Measurements from ENCODE around the gene LPP. TPM values are rescaled to one million over a fixed set of nuclear protein-coding genes. Genes with fewer than 3 reads are reported as not detected.

The LPP gene
- polyA plus RNA-seq, 1 experiment, result 60.0 TPM

GRCh38 chr3:188336178-188336577 lies 182.2 kb downstream of the LPP start:
- no peaks in the 10 kb centered on the region for H3K36me3 ChIP-seq (ENCODE audit: control insufficient read depth, insufficient read depth, low read length)
- H3K4me3 ChIP-seq (ENCODE audit: low read depth, low read length), result no peak overlapping the region
- ChIA-PET POLR2A (interaction anchor here (0.6 kb wide), 1 partner anchor 66 kb away, joined by 4 read pairs; no protein-coding TSS in a partner anchor), CTCF (interaction anchor here (1.4 kb wide), 1 partner anchor 619 kb away, joined by 3 read pairs; no protein-coding TSS in a partner anchor)
- TF ChIP-seq, protein P1, sequence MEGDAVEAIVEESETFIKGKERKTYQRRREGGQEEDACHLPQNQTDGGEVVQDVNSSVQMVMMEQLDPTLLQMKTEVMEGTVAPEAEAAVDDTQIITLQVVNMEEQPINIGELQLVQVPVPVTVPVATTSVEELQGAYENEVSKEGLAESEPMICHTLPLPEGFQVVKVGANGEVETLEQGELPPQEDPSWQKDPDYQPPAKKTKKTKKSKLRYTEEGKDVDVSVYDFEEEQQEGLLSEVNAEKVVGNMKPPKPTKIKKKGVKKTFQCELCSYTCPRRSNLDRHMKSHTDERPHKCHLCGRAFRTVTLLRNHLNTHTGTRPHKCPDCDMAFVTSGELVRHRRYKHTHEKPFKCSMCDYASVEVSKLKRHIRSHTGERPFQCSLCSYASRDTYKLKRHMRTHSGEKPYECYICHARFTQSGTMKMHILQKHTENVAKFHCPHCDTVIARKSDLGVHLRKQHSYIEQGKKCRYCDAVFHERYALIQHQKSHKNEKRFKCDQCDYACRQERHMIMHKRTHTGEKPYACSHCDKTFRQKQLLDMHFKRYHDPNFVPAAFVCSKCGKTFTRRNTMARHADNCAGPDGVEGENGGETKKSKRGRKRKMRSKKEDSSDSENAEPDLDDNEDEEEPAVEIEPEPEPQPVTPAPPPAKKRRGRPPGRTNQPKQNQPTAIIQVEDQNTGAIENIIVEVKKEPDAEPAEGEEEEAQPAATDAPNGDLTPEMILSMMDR (IDR thresholded peaks at IDR 0.05; ENCODE audit: insufficient read depth, low read depth, low read length), result no peak
- no peak for DNase-seq (ENCODE audit: low read depth)
- no peaks in the 10 kb centered on the region for H3K27me3 ChIP-seq (ENCODE audit: control insufficient read depth, insufficient read depth, low read length)

DNA sequence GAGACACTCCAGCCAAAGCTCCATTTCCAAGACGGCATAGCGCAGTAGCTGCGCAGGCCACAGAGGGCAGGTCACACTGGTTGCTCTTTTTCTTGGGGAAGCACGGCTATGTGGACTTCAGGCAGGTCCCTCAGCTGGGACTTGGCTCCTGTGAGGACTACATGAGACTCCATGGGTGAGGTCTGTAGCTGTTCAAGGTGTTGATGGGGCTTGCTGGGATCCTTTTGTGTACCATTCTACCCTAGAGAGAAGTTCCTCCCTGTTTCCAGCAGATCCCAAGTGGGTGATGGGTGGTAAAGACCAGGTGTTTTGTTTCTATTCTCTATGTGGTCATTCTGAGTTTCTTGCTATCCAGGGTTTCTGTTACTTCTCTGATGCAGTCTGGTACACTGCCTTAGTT lies 183.3 kb downstream of the LPP start:
- Histone ChIP-seq H3K27me3 (ENCODE audit: control insufficient read depth, insufficient read depth, low read length) (no peaks in the 10 kb centered on the region), H3K4me3 (ENCODE audit: low read depth, low read length) (no peak overlapping the region), H3K36me3 (ENCODE audit: control insufficient read depth, insufficient read depth, low read length) (no peaks in the 10 kb centered on the region)
- TF ChIP-seq, protein P1 (IDR thresholded peaks at IDR 0.05; ENCODE audit: insufficient read depth, low read depth, low read length), result no peak
- CTCF ChIA-PET, result interaction anchor here (1.0 to 1.4 kb wide), 3 partner anchors 13 to 618 kb away, joined by 3 to 4 read pairs (median 3); no protein-coding TSS in a partner anchor
- DNase-seq (ENCODE audit: low read depth), result no peak
- POLR2A ChIA-PET, result interaction anchor here (0.5 kb wide), 1 partner anchor 130 kb away, joined by 3 read pairs; no protein-coding TSS in a partner anchor

GRCh38 chr3:188338086-188338485 lies 184.1 kb downstream of the LPP start:
- no peaks in the 10 kb centered on the region for H3K27me3 ChIP-seq (ENCODE audit: control insufficient read depth, insufficient read depth, low read length)
- ChIA-PET POLR2A (interaction anchor here (0.5 to 0.6 kb wide), 2 partner anchors 11 to 593 kb away, joined by 3 to 4 read pairs; partner anchors contain the start of gene BCL6), CTCF (interaction anchor here (0.7 to 1.0 kb wide), 2 partner anchors 16 to 564 kb away, joined by 3 to 4 read pairs; no protein-coding TSS in a partner anchor)
- no peak overlapping the region for H3K4me3 ChIP-seq (ENCODE audit: low read depth, low read length)
- DNase-seq (ENCODE audit: low read depth), result no peak
- H3K36me3 ChIP-seq (ENCODE audit: control insufficient read depth, insufficient read depth, low read length), result no peaks in the 10 kb centered on the region
- TF ChIP-seq, protein P1 (IDR thresholded peaks at IDR 0.05; ENCODE audit: insufficient read depth, low read depth, low read length), result no peak

DNA sequence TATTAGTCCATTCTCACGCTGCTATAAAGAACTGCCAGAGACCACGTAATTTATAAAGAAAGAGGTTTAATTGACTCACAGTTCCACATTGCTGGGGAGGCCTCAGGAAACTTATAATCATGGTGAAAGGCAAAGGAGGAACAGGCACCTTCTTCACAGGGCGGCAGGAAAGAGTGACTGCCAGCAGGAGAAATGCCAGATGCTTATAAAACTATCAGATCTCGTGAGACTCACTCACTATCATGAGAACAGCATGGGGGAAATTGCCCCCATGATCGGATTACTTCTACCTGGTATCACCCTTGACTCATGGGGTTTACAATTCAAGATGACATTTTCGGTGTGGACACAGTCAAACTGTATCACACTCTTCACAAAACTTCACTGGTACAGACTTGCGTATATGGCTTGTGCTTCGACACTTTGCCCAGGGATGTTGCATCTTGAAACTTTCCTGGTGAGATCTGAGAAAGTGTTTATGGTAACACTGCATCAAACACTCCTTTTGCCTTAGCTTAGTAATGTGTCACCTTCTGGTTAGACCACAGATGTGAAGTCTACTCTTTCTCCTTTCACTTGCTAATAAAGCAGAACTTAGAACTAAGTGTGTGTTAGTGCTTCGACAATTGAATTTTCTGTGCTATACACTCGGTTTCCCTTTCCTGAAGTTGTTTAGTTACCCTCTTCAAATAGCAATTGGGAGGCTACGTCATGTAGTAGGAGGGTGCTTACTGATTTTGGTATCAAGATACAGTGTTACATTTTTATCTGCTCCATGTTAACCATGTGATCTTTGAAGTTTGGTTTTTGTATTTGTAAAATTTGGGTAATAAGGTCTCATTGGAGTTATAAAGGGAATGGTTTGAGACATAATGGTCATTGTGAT lies 185.7 kb downstream of the LPP start:
- Histone ChIP-seq H3K27me3 (ENCODE audit: control insufficient read depth, insufficient read depth, low read length) (no peaks in the 10 kb centered on the region), H3K4me3 (ENCODE audit: low read depth, low read length) (no peak overlapping the region), H3K36me3 (ENCODE audit: control insufficient read depth, insufficient read depth, low read length) (no peaks in the 10 kb centered on the region)
- POLR2A ChIA-PET, result interaction anchor here (0.6 kb wide), 1 partner anchor 528 kb away, joined by 3 read pairs; no protein-coding TSS in a partner anchor
- TF ChIP-seq, protein P1 (IDR thresholded peaks at IDR 0.05; ENCODE audit: insufficient read depth, low read depth, low read length), result no peak
- CTCF ChIA-PET, result no interaction called here
- DNase-seq (ENCODE audit: low read depth), result no peak

- H3K27me3 ChIP-seq (ENCODE audit: control insufficient read depth, insufficient read depth, low read length), result no peaks in the 10 kb centered on the region
- CTCF ChIA-PET, result interaction anchor here (0.9 kb wide), 1 partner anchor 8 kb away, joined by 3 read pairs; no protein-coding TSS in a partner anchor
- TF ChIP-seq, protein P1 (IDR thresholded peaks at IDR 0.05; ENCODE audit: insufficient read depth, low read depth, low read length), result no peak
- H3K4me3 ChIP-seq (ENCODE audit: low read depth, low read length), result no peak overlapping the region
- no peak for DNase-seq (ENCODE audit: low read depth)
- POLR2A ChIA-PET, result no interaction called here
- no peaks in the 10 kb centered on the region for H3K36me3 ChIP-seq (ENCODE audit: control insufficient read depth, insufficient read depth, low read length)
Observed at GRCh38 chr3:188341501-188341900, 187.5 kb downstream of the LPP start.
